ENCODE measurements around the gene DOCK2.

Gene DOCK2

DNA sequence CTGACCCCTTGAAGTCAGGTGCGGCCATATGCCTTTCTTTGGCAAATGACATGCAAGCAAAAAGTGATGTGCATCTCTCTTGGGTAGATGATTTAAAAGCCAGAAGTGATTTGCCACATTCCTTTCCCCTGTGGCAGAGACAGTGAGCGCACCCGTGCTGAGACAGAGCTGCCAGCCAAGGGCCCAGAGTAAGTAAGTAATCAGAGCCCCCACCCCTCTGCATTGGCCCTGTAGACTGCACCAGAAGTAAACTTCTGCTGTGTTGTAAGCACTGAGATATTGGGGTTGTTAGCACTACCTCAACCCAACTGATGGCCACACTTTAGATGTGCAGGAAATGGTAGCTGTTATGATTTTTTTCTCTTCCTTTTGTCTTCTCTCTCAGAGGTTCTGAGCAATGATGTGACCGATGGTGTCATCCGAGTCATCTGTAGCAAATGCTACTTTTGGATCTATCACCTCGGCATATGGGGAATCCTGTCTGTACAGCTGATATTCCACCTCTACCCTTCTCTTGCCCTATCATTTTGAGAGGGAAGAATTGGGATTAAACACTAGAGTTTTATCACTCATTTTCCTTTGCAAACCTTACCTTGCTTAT is 58.0 kb downstream of the DOCK2 start:
- Histone ChIP-seq H3K27ac (ENCODE audit: low read depth, low read length) (no peak overlapping the region), H3K9ac (ENCODE audit: low read length) (no peak overlapping the region), H3K27me3 (ENCODE audit: low read length) (no peaks in the 10 kb centered on the region), H3F3A (ENCODE audit: insufficient read depth) (no peaks in the 10 kb centered on the region), H3K79me2 (ENCODE audit: insufficient read depth, low read length) (no peaks in the 10 kb centered on the region), H3K4me3 (ENCODE audit: insufficient read depth, low read length, poor library complexity, severe bottlenecking) (no peak overlapping the region), H3K36me3 (ENCODE audit: low read length) (peaks cover 25% of the 10 kb centered on the region), H4K20me1 (ENCODE audit: low read depth, low read length) (no peaks in the 10 kb centered on the region), H3K9me3 (ENCODE audit: insufficient read depth, low read length) (no peaks in the 10 kb centered on the region), H3K9me2 (replicated peaks; ENCODE audit: insufficient read depth, low read length) (no peaks in the 10 kb centered on the region), H3K4me2 (ENCODE audit: low read depth, low read length, poor library complexity, severe bottlenecking) (no peak overlapping the region), H2AFZ (ENCODE audit: low read depth, low read length, severe bottlenecking) (no peak overlapping the region)
- no peak for TF ChIP-seq EZH2phosphoT487 (conservative IDR thresholded peaks at IDR 0.05; ENCODE audit: low read length)
- TF ChIP-seq, protein P1, sequence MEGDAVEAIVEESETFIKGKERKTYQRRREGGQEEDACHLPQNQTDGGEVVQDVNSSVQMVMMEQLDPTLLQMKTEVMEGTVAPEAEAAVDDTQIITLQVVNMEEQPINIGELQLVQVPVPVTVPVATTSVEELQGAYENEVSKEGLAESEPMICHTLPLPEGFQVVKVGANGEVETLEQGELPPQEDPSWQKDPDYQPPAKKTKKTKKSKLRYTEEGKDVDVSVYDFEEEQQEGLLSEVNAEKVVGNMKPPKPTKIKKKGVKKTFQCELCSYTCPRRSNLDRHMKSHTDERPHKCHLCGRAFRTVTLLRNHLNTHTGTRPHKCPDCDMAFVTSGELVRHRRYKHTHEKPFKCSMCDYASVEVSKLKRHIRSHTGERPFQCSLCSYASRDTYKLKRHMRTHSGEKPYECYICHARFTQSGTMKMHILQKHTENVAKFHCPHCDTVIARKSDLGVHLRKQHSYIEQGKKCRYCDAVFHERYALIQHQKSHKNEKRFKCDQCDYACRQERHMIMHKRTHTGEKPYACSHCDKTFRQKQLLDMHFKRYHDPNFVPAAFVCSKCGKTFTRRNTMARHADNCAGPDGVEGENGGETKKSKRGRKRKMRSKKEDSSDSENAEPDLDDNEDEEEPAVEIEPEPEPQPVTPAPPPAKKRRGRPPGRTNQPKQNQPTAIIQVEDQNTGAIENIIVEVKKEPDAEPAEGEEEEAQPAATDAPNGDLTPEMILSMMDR (IDR thresholded peaks at IDR 0.05; ENCODE audit: insufficient read depth, low read length, poor library complexity, severe bottlenecking) = no peak

DNA sequence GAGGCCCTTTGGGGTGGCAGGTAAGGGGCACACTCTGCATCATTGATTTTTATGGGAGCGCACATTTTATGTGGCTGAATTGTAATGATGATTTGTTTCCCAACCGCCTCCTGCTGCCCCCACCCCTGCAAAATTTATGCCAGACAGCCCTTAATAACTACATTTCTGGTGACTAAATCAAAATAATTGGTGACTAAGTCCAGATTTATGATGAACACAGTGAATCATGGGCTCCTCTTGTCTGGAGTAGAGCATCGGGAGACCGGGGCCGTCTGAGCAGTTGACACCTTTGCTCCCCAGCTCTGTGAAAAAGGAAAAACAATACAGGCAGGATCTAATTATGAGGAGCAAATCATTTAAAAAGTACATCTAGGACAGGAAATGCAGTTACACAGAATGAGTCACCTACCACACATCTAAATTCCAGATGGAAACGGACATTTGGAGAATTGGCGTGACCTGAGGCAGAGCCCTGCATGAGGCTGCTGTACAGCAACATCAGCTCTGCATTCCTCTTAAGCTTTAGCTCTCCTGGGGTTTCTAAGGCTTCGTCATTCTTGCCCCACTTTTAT is 58.9 kb downstream of the DOCK2 start:
- H4K20me1 ChIP-seq (ENCODE audit: low read depth, low read length) = no peaks in the 10 kb centered on the region
- H3K9me3 ChIP-seq (ENCODE audit: insufficient read depth, low read length) = no peaks in the 10 kb centered on the region
- H3K27me3 ChIP-seq (ENCODE audit: low read length) = no peaks in the 10 kb centered on the region
- no peak for TF ChIP-seq EZH2phosphoT487 (conservative IDR thresholded peaks at IDR 0.05; ENCODE audit: low read length)
- TF ChIP-seq, protein P1 (IDR thresholded peaks at IDR 0.05; ENCODE audit: insufficient read depth, low read length, poor library complexity, severe bottlenecking) = no peak
- no peaks in the 10 kb centered on the region for H3K79me2 ChIP-seq (ENCODE audit: insufficient read depth, low read length)
- H3K9me2 ChIP-seq (replicated peaks; ENCODE audit: insufficient read depth, low read length) = no peaks in the 10 kb centered on the region
- peaks cover 25% of the 10 kb centered on the region for H3K36me3 ChIP-seq (ENCODE audit: low read length)
- no peak overlapping the region for H3K9ac ChIP-seq (ENCODE audit: low read length)
- H2AFZ ChIP-seq (ENCODE audit: low read depth, low read length, severe bottlenecking) = no peak overlapping the region
- no peak overlapping the region for H3K4me3 ChIP-seq (ENCODE audit: insufficient read depth, low read length, poor library complexity, severe bottlenecking)
- no peaks in the 10 kb centered on the region for H3F3A ChIP-seq (ENCODE audit: insufficient read depth)
- H3K4me2 ChIP-seq (ENCODE audit: low read depth, low read length, poor library complexity, severe bottlenecking) = no peak overlapping the region
- no peak overlapping the region for H3K27ac ChIP-seq (ENCODE audit: low read depth, low read length)

DNA sequence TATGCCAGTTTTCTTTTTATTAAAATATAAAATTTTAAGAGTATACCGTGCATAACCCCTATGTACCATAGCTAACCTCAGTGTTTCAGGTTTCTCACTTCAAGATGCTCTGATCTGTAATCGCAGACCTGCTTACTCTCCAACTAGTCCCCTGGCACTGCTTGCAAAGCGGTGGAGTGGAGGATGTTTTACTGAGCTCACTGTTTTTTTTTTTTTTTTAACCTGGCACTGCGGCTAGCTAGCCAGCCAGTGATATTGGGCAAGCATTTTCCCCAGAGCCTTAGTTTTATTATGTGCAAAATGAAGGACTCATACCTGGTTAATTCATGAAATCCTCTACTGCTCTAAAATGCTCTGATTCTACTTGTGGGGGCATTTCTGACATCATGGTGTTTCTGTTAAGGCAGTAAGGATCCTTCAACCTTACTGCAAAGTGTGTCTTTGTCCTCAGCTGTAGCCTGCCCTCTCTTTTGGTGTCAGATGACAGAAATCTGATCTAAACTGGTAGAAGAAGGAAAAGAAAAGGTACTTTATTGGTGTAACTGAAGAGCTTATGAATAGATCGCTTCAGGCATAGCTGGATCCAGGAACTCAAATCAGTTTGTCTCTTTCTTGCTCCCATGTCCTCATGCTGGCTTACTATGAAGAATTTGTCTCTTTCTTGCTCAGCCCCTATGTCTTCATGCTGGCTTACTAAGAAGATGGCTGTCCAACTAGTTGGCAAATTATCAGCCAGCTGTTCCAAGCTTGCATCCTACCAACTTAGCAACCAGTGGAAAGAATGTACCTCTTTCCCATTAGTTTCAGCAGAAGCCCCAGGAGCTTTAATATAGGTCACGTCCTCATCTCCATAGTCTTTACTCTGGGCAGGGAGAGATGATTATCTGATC is 59.8 kb downstream of the DOCK2 start:
- H3K4me3 ChIP-seq (ENCODE audit: insufficient read depth, low read length, poor library complexity, severe bottlenecking) = no peak overlapping the region
- H3K9me2 ChIP-seq (replicated peaks; ENCODE audit: insufficient read depth, low read length) = no peaks in the 10 kb centered on the region
- no peaks in the 10 kb centered on the region for H3K27me3 ChIP-seq (ENCODE audit: low read length)
- no peaks in the 10 kb centered on the region for H4K20me1 ChIP-seq (ENCODE audit: low read depth, low read length)
- no peak overlapping the region for H3K27ac ChIP-seq (ENCODE audit: low read depth, low read length)
- no peak for TF ChIP-seq EZH2phosphoT487 (conservative IDR thresholded peaks at IDR 0.05; ENCODE audit: low read length)
- TF ChIP-seq, protein P1 (IDR thresholded peaks at IDR 0.05; ENCODE audit: insufficient read depth, low read length, poor library complexity, severe bottlenecking) = no peak
- no peaks in the 10 kb centered on the region for H3K79me2 ChIP-seq (ENCODE audit: insufficient read depth, low read length)
- no peaks in the 10 kb centered on the region for H3K9me3 ChIP-seq (ENCODE audit: insufficient read depth, low read length)
- no peak overlapping the region for H2AFZ ChIP-seq (ENCODE audit: low read depth, low read length, severe bottlenecking)
- H3F3A ChIP-seq (ENCODE audit: insufficient read depth) = no peaks in the 10 kb centered on the region
- H3K4me2 ChIP-seq (ENCODE audit: low read depth, low read length, poor library complexity, severe bottlenecking) = no peak overlapping the region
- no peak overlapping the region for H3K9ac ChIP-seq (ENCODE audit: low read length)
- peaks cover 25% of the 10 kb centered on the region for H3K36me3 ChIP-seq (ENCODE audit: low read length)
